GM19438 (cell line): ENCODE data around the gene B3GALNT2.
"Not testable (repeated sequence)": the region's sequence is repeated elsewhere in the genome, so short reads cannot be mapped to it uniquely, and the experiment has no call there.

Experiments
- ATAC-seq: cut with Tn5 transposase; IDR thresholded peaks from one replicate; pipeline ENCODE4 v1.9.1; 2021; ENCODE audit warnings: low read depth; ENCODE audit not compliant: unreplicated experiment

Gene B3GALNT2

DNA sequence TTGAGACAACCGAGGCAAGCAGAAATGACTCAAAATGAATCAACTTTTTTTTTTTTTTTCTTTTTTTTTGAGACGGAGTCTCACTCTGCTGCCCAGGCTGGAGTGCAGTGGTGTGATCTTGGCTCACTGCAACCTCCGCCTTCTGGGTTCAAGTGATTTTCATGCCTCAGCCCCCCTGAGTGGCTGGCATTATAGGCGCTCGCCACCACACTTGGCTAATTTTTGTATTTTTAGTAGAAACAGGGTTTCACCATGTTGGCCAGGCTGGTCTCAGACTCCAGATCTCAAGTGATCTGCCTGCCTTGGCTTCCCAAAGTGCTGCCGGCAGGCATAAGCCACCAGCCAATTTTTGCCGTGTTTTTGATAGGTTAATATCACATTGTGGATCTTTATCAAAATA lies 46.4 kb downstream of the B3GALNT2 start:
- not testable (repeated sequence) for ATAC-seq

DNA sequence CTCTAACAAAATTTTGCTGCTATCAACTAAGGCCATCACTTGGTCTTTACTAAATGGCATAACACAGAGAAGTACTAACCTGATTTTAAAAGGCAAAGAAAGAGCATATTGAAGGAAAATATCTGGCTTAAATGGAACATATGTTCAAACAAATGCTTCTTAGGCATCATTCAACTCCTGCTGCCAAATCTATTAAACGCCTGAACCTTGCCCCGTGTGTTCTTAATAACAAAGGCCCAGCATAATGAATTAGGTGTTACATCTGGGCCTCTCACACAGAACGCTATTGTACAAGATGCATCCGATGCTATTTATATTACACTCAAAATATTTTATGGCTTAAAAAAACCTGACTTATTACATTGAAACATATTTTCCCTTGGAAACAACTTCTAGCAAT lies 48.4 kb downstream of the B3GALNT2 start:
- no peak for ATAC-seq

DNA sequence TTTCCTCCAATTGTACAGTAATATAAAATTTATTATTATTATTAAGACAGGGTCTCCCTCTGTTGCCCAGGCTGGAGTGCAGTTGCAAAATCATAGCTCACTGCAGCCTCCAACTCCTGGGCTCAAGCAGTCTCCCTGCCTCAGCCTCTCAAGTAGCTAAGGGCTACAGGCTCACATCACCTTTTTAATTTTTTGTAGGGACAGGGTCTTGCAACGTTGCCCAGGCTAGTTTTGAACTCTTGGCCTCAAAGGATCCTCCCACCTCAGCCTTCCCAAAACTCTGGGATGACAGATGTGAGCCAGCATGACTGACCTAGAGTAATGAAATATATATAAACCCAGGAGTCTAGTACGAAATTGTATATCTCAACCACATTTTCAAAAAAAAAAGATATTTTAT lies 49.2 kb downstream of the B3GALNT2 start:
- no peak for ATAC-seq

DNA sequence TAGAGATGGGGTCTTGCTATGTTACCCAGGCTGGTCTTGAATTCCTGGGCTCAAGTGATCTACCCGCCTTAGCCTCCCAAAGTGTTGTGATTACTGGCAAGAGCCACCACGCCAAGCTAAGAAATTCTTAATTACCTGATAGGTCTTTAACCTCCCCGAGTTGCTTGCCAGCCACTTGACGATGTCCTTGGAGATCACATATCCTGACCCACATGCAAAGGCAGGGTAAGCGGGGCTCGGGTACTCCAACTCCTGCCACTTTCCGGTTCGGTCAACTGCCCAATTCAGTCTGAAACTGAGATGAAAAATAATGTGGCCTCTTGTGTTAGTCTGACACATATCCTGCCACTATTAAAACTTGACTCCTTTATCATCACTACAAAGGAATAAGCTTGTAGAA lies 50.2 kb downstream of the B3GALNT2 start:
- ATAC-seq = no peak

DNA sequence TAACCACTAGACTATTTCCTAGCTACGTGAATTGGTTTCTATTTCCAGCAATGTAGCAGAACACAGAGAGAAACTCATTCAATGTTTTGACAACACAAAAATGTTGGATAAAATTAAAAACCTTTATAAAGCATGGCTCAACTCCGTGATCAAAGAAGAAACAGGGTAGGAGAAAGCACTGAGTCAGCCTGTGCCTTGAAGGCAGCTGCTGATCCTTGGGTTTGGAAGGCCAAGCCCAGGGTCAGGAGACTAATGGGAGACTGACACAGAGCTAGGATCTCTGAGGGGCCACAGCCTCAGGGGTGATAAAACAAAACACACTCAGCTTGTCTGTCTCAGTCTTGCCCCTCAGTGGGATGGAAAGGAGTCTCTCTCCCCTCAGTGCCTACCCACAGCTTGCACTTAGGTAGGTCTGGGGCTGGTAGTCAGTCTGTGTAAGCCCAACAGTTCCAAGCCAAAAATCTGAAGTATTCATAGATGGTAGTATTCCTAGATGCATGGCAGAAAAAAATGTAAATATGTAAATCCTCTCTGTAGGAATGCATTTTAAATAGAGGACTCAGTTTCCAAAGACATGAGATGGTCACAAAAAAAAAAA lies 53.3 kb downstream of the B3GALNT2 start:
- no peak for ATAC-seq

DNA sequence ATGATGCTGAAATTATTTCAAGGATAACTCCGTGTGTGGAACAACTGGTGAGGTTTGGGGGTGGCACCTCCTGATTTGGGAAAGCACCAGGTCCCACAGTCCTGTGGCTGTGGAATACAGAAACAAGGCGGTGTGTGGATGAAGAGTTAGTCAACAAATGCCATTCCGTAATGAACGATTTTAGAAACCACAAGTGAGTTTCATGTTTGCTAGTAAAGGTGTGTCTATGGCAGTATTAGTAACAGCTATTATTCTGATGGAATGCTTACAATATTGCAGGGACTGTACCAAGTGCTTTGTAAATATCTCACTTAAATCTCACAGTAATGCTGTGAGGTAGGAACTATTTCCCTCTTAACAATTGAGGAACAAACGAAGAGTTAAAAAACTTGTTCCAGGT lies 53.8 kb downstream of the B3GALNT2 start:
- no peak for ATAC-seq

DNA sequence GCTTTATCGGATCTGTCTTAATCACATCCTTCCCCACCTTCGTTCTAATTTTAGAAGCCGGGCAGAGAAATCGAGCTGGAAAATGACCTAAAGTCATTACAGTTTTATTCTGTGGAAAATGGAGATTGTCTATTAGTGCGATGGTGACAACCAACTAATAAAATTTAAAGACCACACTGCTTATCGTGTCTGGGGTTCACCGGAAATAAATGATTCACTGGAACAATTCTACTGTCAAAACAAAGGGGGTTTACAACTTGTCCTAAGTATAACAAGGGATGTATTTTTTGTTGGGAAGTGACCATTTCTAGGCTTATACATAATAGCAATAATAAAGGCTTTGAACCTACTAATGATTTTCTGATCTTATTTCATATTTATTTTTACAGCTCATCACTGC lies 55.6 kb downstream of the B3GALNT2 start:
- ATAC-seq = no peak

DNA sequence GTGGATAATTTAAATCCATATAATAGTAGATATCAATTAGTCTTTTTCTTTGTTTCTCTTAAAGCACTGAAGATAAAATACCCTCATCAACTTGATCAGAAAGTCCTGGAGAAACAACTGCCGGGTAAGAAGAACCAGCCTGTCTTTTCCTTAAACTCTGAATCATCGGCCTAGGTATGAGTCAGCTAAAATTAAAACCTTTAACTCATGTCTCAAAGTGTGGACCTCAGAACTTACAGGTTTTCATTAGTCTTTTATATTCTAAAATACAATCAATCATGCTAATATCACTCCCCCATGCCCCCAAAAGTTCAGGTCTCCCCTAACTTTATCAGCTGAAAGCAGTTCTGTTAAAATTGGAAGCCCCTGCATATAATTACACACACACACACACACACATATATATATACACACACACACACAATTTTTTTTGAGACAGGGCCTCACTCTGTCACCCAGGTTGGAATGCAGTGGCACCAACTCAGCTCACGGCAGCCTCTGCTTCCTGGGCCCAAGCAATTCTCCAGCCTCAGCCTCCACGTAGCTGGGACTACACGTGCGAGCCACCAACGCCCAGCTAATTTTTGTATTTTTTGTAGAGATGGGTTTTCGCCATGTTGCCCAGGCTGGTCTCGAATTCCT lies 61.3 kb downstream of the B3GALNT2 start:
- ATAC-seq = no peak

DNA sequence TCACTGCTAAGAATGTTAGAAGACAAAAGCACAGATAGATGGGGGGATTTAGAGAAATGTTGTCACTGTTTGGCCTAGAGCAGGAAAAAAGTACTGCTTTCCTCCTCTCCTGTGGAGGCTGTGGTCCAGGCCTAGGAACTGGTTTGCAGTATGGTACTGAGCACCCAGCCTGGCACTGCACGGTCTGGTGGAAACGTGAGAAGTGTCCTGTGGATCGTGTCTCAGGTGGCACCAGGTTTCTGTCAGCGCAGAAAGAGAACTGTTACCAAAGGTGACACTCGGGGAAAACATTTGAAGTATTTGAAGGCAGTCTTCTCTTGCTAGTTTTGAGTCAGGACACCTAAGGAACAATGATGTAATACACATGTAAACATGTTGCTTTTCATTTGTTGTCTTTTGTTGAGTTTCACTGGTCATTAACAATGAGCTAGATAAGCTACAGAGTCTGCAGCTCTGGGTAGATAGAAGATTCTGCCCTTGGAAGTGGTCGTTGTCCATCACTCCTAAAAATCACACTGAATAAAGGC lies 63.0 kb downstream of the B3GALNT2 start:
- ATAC-seq = no peak

DNA sequence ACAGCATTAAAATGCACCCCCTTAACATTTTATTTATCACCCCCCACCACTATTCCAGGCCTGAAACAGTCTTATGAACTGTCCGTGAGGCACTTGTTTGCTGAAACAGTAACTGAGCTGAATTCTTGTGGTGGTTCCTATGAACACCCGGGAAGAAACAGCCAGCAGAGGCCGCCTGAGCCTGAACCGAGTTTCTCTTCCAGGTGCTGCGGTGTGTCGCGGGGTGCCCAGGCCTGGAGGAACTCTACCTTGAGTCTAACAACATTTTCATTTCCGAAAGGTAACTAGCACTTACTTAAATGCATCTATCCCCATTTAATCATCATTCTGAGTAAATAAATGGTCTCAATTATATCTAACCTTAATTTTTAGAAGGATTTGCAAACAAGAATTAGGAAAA lies 70.3 kb downstream of the B3GALNT2 start:
- no peak for ATAC-seq

DNA sequence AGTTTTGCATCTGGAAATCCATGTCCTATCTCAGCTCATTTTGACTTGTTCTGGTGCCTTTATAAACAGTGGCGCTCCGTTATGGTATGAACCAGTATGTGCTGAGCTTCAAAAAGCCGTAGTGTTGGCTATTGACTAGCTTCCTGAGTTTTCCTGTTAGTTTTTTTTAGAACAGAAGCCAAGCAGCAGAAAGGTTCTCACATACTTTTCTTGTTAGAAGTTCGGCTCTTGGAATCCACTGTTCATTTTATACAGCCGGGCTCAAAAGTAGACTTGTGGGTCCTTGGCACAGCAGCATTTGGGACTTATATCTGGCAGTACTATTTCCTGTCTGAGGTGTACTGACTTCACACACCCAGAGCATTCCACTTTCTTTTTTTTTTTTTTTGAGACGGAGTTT lies 73.3 kb downstream of the B3GALNT2 start:
- no peak for ATAC-seq

DNA sequence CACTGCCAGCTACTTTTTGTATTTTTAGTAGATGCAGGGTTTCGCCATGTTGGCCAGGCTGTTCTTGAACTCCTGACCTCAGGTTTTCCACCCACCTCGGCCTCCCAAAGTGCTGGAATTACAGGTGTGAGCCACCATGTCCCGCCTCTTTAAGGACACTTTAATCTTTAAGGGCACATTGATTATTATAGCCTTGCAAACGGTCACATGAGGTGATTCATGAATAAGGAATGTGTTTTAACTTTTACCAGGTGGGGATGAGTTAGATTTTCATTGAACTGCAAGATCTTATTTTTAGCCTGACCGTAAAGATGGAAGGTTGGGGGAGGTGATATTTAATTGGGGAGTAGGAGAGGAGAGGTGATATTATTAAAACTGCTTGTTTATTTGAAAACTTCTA lies 75.1 kb downstream of the B3GALNT2 start:
- ATAC-seq = no peak

DNA sequence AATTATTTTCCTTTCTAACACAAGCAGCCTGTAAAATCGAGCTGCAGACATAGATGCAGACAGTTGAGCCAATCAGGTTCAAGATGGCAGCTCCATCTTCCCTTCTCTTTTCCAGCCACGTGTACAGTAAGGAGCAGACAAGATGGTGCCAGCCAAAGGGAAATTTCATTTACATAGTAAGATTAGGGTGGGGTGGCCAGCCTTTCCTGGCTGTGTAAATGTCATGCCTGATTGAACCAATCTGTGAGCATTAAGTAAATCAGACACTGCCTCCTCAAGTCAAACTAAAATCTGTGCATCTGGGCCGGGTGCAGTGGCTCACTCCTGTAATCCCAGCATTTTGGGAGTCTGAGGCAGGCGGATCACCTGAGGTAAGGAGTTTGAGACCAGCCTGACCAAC lies 76.8 kb downstream of the B3GALNT2 start:
- ATAC-seq = no peak

DNA sequence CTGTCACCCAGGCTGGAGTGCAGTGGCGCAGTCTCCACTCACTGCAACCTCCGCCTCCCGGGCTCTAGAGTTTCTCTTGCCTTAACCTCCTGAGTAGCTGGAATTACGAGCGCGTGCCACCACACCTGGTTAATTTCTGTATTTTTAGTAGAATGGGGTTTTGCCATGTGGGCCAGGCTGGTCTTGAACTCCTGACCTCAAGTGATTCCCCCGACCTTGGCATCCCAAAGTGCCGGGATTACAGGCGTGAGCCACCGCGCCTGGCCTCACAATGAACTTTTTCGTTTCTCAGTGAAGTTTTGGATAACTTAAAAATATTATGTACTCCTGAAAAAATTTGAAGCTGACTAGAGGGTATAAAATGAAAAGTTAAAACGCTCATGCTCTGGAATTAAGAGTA lies 77.6 kb downstream of the B3GALNT2 start:
- ATAC-seq = no peak

DNA sequence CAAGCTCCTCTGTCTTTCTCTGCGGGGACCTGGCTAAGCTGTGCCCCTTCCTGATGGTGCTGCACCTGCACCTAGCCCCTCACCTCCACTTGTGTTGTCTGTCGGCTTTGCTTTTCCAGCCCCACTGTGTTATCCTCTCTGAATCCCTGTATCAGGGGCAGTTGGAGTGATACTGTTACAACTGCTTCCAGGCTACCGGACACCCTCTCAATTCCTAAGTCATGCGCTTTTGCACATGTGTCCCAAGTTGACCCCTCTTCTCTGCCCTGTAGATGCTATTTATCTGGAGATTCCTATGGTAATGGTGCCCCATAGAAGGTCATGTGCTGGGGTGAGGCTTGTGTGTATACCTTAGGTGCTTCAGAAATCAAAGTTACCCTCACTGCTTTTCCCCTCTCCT lies 78.1 kb downstream of the B3GALNT2 start:
- no peak for ATAC-seq

DNA sequence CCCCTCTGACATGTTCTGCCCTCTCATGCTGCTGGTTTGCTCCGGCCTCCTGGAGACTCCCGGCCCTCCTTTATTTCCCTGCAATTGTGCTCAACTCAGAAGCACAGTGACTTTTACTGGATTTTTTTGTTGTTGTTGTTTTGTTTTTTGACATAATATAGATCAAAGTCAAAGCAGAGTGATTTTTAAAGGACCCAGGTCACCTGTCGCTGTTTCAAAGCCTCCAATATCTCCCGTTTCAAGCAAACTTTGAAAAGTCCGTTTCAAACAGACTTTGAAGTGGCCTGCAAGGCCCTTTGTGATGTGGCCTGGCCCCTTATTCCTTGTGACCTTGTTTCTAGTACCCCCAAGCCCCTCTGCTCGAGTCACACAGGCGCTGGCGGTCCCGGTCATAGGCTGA lies 78.9 kb downstream of the B3GALNT2 start:
- no peak for ATAC-seq

DNA sequence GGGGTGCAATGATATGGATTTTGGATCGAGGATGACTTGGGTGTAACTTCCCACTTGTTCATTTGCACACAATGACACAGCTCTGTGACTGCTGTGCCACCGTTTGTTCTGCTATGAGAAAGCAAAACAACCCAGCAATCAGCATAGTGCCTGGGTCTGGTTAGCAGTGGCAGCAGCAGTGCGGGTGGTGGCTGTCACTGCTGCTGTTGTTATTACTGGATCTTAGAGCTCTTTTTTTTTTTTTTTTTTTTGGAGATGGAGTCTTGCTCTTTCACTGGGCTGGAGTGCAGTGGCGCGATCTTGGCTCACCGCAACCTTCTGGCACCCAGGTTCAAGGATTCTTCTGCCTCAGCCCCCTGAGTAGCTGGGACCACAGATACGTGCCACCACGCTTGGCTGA lies 80.2 kb downstream of the B3GALNT2 start:
- ATAC-seq = no peak

DNA sequence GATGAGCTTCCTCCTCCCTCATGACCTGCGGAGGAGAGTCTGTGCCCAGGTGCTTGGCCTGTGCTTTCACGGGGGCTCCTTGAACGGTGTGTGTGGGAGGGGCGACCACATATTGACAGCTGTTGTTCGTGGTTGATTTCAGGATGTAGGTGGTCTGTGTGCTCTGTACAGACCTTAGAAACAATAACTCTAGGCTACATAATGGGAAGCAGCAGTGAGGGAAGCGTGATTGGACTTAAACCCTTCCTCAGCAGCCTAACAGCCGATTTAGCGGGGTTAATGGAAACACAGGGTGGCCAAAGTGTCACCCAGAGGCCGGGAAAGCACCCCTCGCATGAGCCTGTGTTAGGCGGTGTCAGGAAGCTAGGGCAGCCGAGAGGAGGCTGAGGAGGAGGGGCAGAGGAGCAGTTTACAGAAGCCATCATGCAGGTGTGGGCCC lies 81.0 kb downstream of the B3GALNT2 start:
- ATAC-seq = peak; percentile 71

DNA sequence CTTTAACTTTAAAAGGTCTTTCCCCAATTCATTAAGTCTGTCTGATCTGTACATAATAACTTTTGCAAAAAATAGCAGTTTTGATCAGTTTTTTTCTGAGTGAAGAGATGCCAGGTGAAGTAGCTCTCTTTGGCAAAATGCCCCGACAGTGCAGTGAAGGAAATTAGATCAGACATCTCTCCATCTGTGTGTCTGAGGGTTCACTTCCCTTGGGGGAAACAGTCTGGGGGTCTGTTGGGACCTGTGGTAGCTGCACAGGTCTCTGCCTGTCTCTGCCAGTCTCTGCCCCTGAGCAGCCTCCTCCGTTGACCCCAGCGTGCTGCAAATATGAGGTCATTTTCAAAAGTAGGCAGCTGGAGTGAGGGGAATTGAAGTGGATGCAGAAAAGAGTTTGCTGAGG lies 82.5 kb downstream of the B3GALNT2 start:
- ATAC-seq = no peak

DNA sequence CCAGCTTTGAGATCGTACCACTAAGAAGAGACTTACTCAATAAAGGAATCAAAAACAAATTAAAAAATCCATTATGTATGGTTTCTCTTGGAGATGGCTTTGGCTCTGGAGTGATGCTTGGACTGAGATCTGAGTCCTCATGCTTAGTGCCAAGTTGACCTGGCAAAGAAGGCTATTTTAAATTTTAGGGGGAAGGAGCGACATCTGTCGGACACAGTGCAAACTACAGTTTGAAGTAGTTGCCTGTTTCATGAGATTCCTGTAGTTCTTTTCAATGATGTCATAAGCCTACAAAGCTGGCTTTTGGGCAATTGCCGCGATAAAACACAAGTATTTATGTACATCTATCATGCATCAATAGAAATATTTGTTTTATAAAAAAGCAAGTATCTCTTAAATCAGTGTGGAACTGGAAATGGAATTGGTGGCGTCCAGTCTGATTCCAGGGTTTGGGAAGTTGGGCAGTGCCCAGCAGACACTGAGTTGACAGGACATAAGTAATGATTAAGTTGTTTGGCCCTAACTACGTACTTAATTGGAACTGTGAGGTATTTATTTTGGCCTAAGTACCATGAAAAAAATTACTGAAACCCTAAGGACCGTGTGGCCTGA lies 87.1 kb downstream of the B3GALNT2 start:
- ATAC-seq = no peak

DNA sequence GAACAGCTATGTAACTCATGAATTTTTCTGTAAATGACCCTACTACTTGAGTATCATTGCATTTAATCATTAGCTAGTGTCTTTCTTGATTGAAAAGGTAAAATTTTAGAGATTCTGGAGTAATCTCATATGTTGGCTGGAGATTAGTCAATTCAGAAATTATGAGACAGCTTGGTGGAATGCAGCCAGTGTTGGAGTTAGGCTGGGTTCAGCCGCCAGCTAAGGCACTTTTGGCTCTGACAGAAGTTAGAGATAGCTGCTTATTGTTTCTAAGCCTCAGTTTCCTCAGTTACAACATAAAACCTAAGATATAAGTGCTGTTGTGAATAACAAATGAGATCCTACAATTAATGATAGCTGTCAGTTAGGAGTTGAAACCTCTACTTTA lies 87.6 kb downstream of the B3GALNT2 start:
- ATAC-seq = no peak
